Mesenchymal stem cell (in vitro differentiated cells and primary cell): Measurements from ENCODE around the gene RBM6. TPM values are rescaled to one million over a fixed set of nuclear protein-coding genes. Genes with fewer than 3 reads are reported as not detected.

Experiments
- DNase-seq: peaks from one replicate; pipeline ENCODE4 v3.0.0-alpha.2; 2013
- H2AFZ ChIP-seq: one replicate; pipeline ENCODE4 v1.6.1; 2013; ENCODE audit warnings: low read depth, mild to moderate bottlenecking, control low read depth, inconsistent platforms, low read length, moderate library complexity
- H2AK5ac ChIP-seq: 2 replicates; pipeline ENCODE4 v1.6.1; 2013; ENCODE audit warnings: low read length, moderate library complexity, mild to moderate bottlenecking, inconsistent platforms; ENCODE audit not compliant: severe bottlenecking
- H2BK120ac ChIP-seq: one replicate; pipeline ENCODE4 v1.6.1; 2013; ENCODE audit warnings: low read depth, mild to moderate bottlenecking, inconsistent platforms, low read length, moderate library complexity
- H2BK12ac ChIP-seq, 2 experiments: one replicate each; pipeline ENCODE4 v1.6.1; 2013; ENCODE audit warnings: inconsistent platforms in 2 of 2, low read length in 2 of 2, mild to moderate bottlenecking in 2 of 2, moderate library complexity in 2 of 2, control low read depth in 1 of 2
- H2BK15ac ChIP-seq: one replicate; pipeline ENCODE4 v1.6.1; 2013; ENCODE audit warnings: mild to moderate bottlenecking, low read depth, inconsistent platforms; ENCODE audit not compliant: poor library complexity, severe bottlenecking
- H2BK5ac ChIP-seq: 2 replicates; pipeline ENCODE4 v1.6.1; 2013; ENCODE audit warnings: low read depth, mild to moderate bottlenecking, low read length, control low read depth, inconsistent platforms; ENCODE audit not compliant: poor library complexity, severe bottlenecking
- H3K14ac ChIP-seq, 2 experiments: one replicate each; pipeline ENCODE4 v1.6.1; 2013; ENCODE audit warnings: inconsistent platforms in 2 of 2, low read length in 2 of 2, control low read depth in 1 of 2, mild to moderate bottlenecking in 1 of 2, moderate library complexity in 1 of 2
- H3K18ac ChIP-seq, 2 experiments: one replicate each; pipeline ENCODE4 v1.6.1; 2013; ENCODE audit warnings: inconsistent platforms in 2 of 2, low read length in 2 of 2, control low read depth in 1 of 2, low read depth in 1 of 2, mild to moderate bottlenecking in 1 of 2
- H3K23ac ChIP-seq, 2 experiments: one replicate each; pipeline ENCODE4 v1.6.1; 2013; ENCODE audit warnings: inconsistent platforms in 2 of 2, low read length in 2 of 2, mild to moderate bottlenecking in 2 of 2, moderate library complexity in 2 of 2, control low read depth in 1 of 2
- H3K27ac ChIP-seq: 2 replicates; pipeline ENCODE4 v1.5.1; 2013; ENCODE audit warnings: mild to moderate bottlenecking, moderate library complexity, low read length, control low read depth, inconsistent platforms; ENCODE audit not compliant: poor library complexity, severe bottlenecking
- H3K27me3 ChIP-seq, 2 experiments: 2 replicates each; pipeline versions ENCODE4 v1.6.1 to v1.7.0; 2013; ENCODE audit warnings: low read length in 2 of 2, mild to moderate bottlenecking in 2 of 2, moderate library complexity in 2 of 2, control low read depth in 1 of 2, inconsistent platforms in 1 of 2; ENCODE audit not compliant: control insufficient read depth in 1 of 2, insufficient read depth in 1 of 2
- H3K36me3 ChIP-seq, 2 experiments: 2 replicates each; pipeline versions ENCODE4 v1.6.1 to v1.7.0; 2013; ENCODE audit warnings: low read length in 2 of 2, control low read depth in 1 of 2, inconsistent platforms in 1 of 2, low read depth in 1 of 2, mild to moderate bottlenecking in 1 of 2; ENCODE audit not compliant: insufficient read depth in 2 of 2, control insufficient read depth in 1 of 2
- H3K4ac ChIP-seq, 2 experiments: one replicate each; pipeline ENCODE4 v1.6.1; 2013; ENCODE audit warnings: inconsistent platforms in 2 of 2, low read length in 2 of 2, mild to moderate bottlenecking in 2 of 2, moderate library complexity in 2 of 2, control low read depth in 1 of 2, low read depth in 1 of 2
- H3K4me1 ChIP-seq: 2 replicates; pipeline ENCODE4 v1.6.1; 2013; ENCODE audit warnings: low read depth, low read length, control low read depth; ENCODE audit not compliant: control insufficient read depth, insufficient read depth
- H3K4me2 ChIP-seq: 2 replicates; pipeline ENCODE4 v1.6.1; 2013; ENCODE audit warnings: low read length, mild to moderate bottlenecking, inconsistent platforms; ENCODE audit not compliant: poor library complexity, severe bottlenecking
- H3K4me3 ChIP-seq, 2 experiments: 2 replicates each; pipeline versions ENCODE4 v1.5.1 to v1.7.0; 2013; ENCODE audit warnings: low read length in 2 of 2, mild to moderate bottlenecking in 2 of 2, control low read depth in 1 of 2, low read depth in 1 of 2; ENCODE audit not compliant: insufficient read depth in 1 of 2
- H3K79me1 ChIP-seq: replicated peaks from 2 replicates; pipeline ENCODE4 v1.6.1; 2013; ENCODE audit warnings: mild to moderate bottlenecking, control low read depth, low read length, inconsistent platforms; ENCODE audit not compliant: poor library complexity, severe bottlenecking
- H3K9ac ChIP-seq: 2 replicates; pipeline ENCODE4 v1.7.0; 2013; ENCODE audit warnings: mild to moderate bottlenecking, low read length, moderate library complexity
- H3K9me3 ChIP-seq: 2 replicates; pipeline ENCODE4 v1.7.0; 2013; ENCODE audit warnings: mild to moderate bottlenecking, low read length; ENCODE audit not compliant: control insufficient read depth
- H4K8ac ChIP-seq: one replicate; pipeline ENCODE4 v1.6.1; 2013; ENCODE audit warnings: inconsistent platforms, mild to moderate bottlenecking, low read length, moderate library complexity
- H4K91ac ChIP-seq: one replicate; pipeline ENCODE4 v1.6.1; 2013; ENCODE audit warnings: mild to moderate bottlenecking, low read length, inconsistent platforms
- WGBS: methylation state at CpG from one replicate; pipeline ENCODE4 v1.1.7; 2013; ENCODE audit warnings: mixed read lengths; 5-methylcytosine and 5-hydroxymethylcytosine counted together
- polyA plus RNA-seq, 2 experiments: library from polyadenylated mRNA; stranded (reverse); fragments of 200-250 nt; gene quantifications; one replicate each; pipeline ENCODE4 v1.2.3, GENCODE V29; 2013

The RBM6 gene, protein sequence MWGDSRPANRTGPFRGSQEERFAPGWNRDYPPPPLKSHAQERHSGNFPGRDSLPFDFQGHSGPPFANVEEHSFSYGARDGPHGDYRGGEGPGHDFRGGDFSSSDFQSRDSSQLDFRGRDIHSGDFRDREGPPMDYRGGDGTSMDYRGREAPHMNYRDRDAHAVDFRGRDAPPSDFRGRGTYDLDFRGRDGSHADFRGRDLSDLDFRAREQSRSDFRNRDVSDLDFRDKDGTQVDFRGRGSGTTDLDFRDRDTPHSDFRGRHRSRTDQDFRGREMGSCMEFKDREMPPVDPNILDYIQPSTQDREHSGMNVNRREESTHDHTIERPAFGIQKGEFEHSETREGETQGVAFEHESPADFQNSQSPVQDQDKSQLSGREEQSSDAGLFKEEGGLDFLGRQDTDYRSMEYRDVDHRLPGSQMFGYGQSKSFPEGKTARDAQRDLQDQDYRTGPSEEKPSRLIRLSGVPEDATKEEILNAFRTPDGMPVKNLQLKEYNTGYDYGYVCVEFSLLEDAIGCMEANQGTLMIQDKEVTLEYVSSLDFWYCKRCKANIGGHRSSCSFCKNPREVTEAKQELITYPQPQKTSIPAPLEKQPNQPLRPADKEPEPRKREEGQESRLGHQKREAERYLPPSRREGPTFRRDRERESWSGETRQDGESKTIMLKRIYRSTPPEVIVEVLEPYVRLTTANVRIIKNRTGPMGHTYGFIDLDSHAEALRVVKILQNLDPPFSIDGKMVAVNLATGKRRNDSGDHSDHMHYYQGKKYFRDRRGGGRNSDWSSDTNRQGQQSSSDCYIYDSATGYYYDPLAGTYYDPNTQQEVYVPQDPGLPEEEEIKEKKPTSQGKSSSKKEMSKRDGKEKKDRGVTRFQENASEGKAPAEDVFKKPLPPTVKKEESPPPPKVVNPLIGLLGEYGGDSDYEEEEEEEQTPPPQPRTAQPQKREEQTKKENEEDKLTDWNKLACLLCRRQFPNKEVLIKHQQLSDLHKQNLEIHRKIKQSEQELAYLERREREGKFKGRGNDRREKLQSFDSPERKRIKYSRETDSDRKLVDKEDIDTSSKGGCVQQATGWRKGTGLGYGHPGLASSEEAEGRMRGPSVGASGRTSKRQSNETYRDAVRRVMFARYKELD
- polyA plus RNA-seq (2013, experiment 1 of 2), result 38.8 TPM
- 40.7 TPM for polyA plus RNA-seq (2013, experiment 2 of 2)

DNA sequence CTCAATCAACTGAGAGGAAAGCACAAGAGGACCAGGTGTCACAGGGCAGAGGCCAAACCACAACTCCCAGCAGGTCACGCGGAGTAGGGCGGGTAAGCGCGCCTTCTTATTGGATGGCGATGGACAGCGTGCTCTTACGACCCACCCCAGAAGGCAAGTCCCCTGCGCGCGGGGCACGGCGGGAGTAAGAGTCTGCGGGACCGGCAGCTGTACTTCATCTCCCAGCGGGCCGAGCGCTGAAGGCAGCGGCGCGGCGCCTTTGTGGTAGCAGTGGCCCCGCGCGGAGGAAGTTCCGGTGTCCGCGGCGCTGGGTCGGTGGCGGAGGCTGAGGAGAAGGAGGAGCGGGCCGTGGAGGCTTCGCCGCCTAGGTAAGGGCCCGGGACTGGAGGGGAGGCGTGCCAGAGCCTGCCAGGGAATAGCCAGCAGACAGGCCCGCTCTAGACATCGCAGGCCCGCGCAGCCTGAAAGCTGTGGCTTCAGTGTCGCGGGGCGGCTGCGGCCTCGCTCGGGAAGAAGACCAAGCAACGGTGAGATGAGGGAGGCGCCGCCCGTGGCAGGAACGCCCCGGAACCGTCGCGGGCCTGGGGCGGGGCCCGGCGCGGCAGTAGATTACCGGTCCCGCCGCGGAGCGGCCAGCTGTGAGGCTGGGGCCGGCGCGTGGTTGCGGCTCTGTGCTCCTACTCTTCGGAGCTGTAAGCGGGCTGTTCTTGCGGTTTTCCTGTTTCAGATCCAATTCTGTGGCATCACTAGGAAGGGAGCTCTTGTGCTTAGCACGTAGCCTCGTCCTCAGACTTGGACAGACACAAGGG is at the start of gene RBM6:
TSS of gene RBM6 (plus strand) at position 293 of the 809 bp plus-strand sequence. CDS start 22,492 bp downstream, outside the sequence.
- Histone ChIP-seq H3K79me1 (no peaks in the 10 kb centered on the region), H3K4me1 (peaks cover 5% of the 10 kb centered on the region), H2BK5ac (peak within 1 kb of the TSS; percentile 26), H3K23ac (peak within 1 kb of the TSS in 1 of 2 experiments; percentile 46), H2BK12ac (peak within 1 kb of the TSS in 1 of 2 experiments; percentile 78), H4K91ac (peak within 1 kb of the TSS; percentile 45), H3K4me3 (peak within 1 kb of the TSS; percentile 77 to 99), H2AK5ac (peak within 1 kb of the TSS; percentile 5), H2BK120ac (peak within 1 kb of the TSS; percentile 54), H3K14ac (peak within 1 kb of the TSS in 1 of 2 experiments; percentile 98), H3K36me3 (no peaks in the 10 kb centered on the region), H3K18ac (peak within 1 kb of the TSS; percentile 78 to 99), H3K4me2 (peak within 1 kb of the TSS; percentile 70), H4K8ac (peak within 1 kb of the TSS; percentile 99), H3K27me3 (no peaks in the 10 kb centered on the region), H2AFZ (peak within 1 kb of the TSS; percentile 95), H3K9me3 (no peaks in the 10 kb centered on the region), H3K27ac (peak within 1 kb of the TSS; percentile 90), H3K4ac (peak within 1 kb of the TSS in 1 of 2 experiments; percentile 89), H2BK15ac (no peak within 1 kb of the TSS), H3K9ac (peak within 1 kb of the TSS; percentile 99)
- DNase-seq, result peak; percentile 98
- WGBS, result under 1% methylated on average over 69 of the region's 74 CpGs

DNA sequence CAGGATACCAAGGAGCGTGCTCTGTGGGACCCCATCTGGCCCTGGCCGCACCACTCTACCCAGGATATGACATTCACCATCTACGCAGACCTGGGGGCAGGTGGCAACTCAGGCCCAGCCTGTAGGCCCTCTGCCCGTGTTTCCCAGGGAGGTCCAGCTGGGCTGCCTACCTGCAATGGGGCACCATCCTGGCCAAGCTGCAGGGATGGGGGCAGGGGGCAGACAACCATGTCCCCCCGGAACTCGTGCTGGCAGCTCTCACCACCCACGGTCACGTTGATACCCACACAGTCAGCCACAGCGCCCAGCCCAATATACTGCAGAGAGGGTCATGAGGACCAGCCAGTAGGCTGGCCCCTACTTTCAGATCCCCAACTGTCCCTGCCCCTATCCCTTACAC is 44.2 kb upstream of the RBM6 start:
- no peak overlapping the region for H3K9ac ChIP-seq
- no peak overlapping the region for H3K4ac ChIP-seq
- H2AFZ ChIP-seq, result no peak overlapping the region
- no peak overlapping the region for H2AK5ac ChIP-seq
- H3K79me1 ChIP-seq, result no peaks in the 10 kb centered on the region
- no peaks in the 10 kb centered on the region for H3K36me3 ChIP-seq
- no peak overlapping the region for H4K8ac ChIP-seq
- H2BK15ac ChIP-seq, result no peak overlapping the region
- H3K4me3 ChIP-seq, result no peak overlapping the region
- WGBS, result 95% methylated on average over 9 of the region's 9 CpGs
- H3K23ac ChIP-seq, result no peak overlapping the region
- H3K4me2 ChIP-seq, result no peak overlapping the region
- H3K27me3 ChIP-seq, result peaks cover 7 to 14% of the 10 kb centered on the region in 2 experiments
- H2BK120ac ChIP-seq, result no peak overlapping the region
- peaks cover 4% of the 10 kb centered on the region for H3K4me1 ChIP-seq
- no peak overlapping the region for H3K14ac ChIP-seq
- no peak overlapping the region for H2BK12ac ChIP-seq
- no peak overlapping the region for H3K27ac ChIP-seq
- DNase-seq, result no peak
- no peak overlapping the region for H3K18ac ChIP-seq
- peak overlapping the region; percentile 62 for H4K91ac ChIP-seq
- H2BK5ac ChIP-seq, result no peak overlapping the region
- no peaks in the 10 kb centered on the region for H3K9me3 ChIP-seq

DNA sequence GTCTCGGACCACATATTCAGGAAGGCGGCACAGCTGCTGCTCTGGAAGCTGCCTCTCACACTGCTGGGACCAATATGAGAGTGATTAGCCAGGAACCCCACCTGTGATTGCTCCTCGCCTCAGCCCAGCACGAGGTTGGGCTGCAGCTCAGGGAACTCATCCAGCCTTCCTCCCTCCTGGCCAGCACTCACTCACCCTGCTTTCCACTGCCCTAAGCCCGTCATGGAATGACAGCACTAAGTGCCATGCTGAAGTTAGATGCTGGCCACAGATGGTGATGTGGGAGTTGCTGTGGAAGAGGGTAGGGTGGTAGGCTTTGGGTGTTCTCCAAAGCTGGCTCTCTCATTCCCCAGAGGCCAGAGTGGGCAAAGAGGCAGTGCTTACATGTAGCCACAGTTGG is 43.6 kb upstream of the RBM6 start:
- WGBS, result 82% methylated on average over 5 of the region's 5 CpGs
- Histone ChIP-seq H2BK5ac (no peak overlapping the region), H3K4ac (no peak overlapping the region), H3K14ac (no peak overlapping the region), H3K4me1 (peaks cover 6% of the 10 kb centered on the region), H2BK12ac (no peak overlapping the region), H3K18ac (no peak overlapping the region), H3K9ac (no peak overlapping the region), H3K9me3 (no peaks in the 10 kb centered on the region), H2AFZ (no peak overlapping the region), H2AK5ac (no peak overlapping the region), H2BK120ac (no peak overlapping the region), H3K4me2 (no peak overlapping the region), H3K23ac (no peak overlapping the region), H3K27ac (no peak overlapping the region), H3K27me3 (peaks cover 7 to 14% of the 10 kb centered on the region in 2 experiments), H3K4me3 (no peak overlapping the region), H3K36me3 (no peaks in the 10 kb centered on the region), H4K8ac (peak overlapping the region; percentile 46), H4K91ac (peak overlapping the region; percentile 18), H2BK15ac (no peak overlapping the region), H3K79me1 (no peaks in the 10 kb centered on the region)
- no peak for DNase-seq
